Heart left ventricle (tissue), 16 donors: ENCODE results near the gene CEACAM16. TPM values are rescaled to one million over a fixed set of nuclear protein-coding genes. Genes with fewer than 3 reads are reported as not detected.

Experiments
- ATAC-seq, 4 donors: fragments of 200-7000 bp; cut with Tn5 transposase; one replicate each; pipeline ENCODE4 v1.9.1; 2020 to 2022; ENCODE audit warnings: moderate library complexity in 4 of 4, mild to moderate bottlenecking in 3 of 4, moderate number of reproducible peaks in 1 of 4
- DNase-seq, 5 donors: peaks; one replicate each; pipeline ENCODE4 v3.0.0-alpha.2; 2020
- H3K27ac ChIP-seq, 12 donors: fragments of 200-600 bp; sonication (generic) in 4 of 12; one replicate each; pipeline versions ENCODE4 v1.5.0 to v1.8.0; 2016 to 2022; ENCODE audit warnings: mild to moderate bottlenecking in 2 of 12
- H3K27me3 ChIP-seq, 9 donors: fragments of 200-600 bp; sonication (generic) in 2 of 9; one replicate each; pipeline versions ENCODE4 v1.5.1 to v1.8.0; 2016 to 2022; ENCODE audit warnings: mild to moderate bottlenecking in 3 of 9
- H3K36me3 ChIP-seq, 9 donors: fragments of 200-600 bp; sonication (generic) in 2 of 9; one replicate each; pipeline versions ENCODE4 v1.5.0 to v1.8.0; 2018 to 2022; ENCODE audit warnings: mild to moderate bottlenecking in 2 of 9
- H3K4me1 ChIP-seq, 12 donors: fragments of 200-600 bp; sonication (generic) in 4 of 12; one replicate each; pipeline versions ENCODE4 v1.5.0 to v1.8.0; 2016 to 2022; ENCODE audit warnings: mild to moderate bottlenecking in 3 of 12
- H3K4me3 ChIP-seq, 12 donors: fragments of 200-600 bp; sonication (generic) in 4 of 12; one replicate each; pipeline versions ENCODE4 v1.5.0 to v1.8.0; 2017 to 2022; ENCODE audit warnings: mild to moderate bottlenecking in 9 of 12, moderate library complexity in 4 of 12
- H3K9me3 ChIP-seq, 12 donors: fragments of 200-600 bp; sonication (generic) in 4 of 12; one replicate each; pipeline versions ENCODE4 v1.5.0 to v1.8.0; 2016 to 2022; ENCODE audit warnings: mild to moderate bottlenecking in 1 of 12
- POLR2A ChIP-seq, 2 donors: fragments of 450-650 bp; IDR thresholded peaks; one replicate each; pipeline ENCODE4 v1.6.1; 2017; ENCODE audit warnings: antibody characterized with exemption in 2 of 2, mild to moderate bottlenecking in 2 of 2, moderate library complexity in 2 of 2
- WGBS, 4 donors: extraction: QIAGEN DNeasy Blood & Tissue Kit in 2 of 4; methylation state at CpG; one replicate each; pipeline versions ENCODE4 v1.1.5 to v1.1.7; 2013 to 2018; 5-methylcytosine and 5-hydroxymethylcytosine counted together
- intact Hi-C, 10 donors: fragments of 100-400 bp; cut with DNase I; formaldehyde crosslinking; loops; one replicate each; pipeline versions ENCODE4 v1.11.1 to v1.14.2; 2022
- polyA plus RNA-seq, 2 donors: library from polyadenylated mRNA; stranded (reverse); fragments of 200-250 nt; gene quantifications; one replicate each; pipeline ENCODE4 v1.2.3, GENCODE V29; 2013
- total RNA-seq, 9 donors: library from RNA; depleted of rRNA in 2 of 9; stranded (reverse); fragments of >200 nt in 2 of 9; fragmentation: NEBNext Ultra II Directional in 3 of 9; extraction: Animal tissue kit (Norgen Biotek cat#: 25700) in 3 of 9; gene quantifications; one replicate each; pipeline versions ENCODE4 v1.1.0 to v1.2.4, GENCODE V29; 2016 to 2023
- TF ChIP-seq, protein P1 (sequence below), 12 donors: fragments of 200-600 bp; sonication (generic) in 4 of 12; IDR thresholded peaks; one replicate each; pipeline versions ENCODE4 v1.5.0 to v1.8.0; 2018 to 2022; ENCODE audit warnings: antibody characterized with exemption in 12 of 12, mild to moderate bottlenecking in 5 of 12
- donor health status: ischemic (EF 13 %, LVEDD 7.1; RV severe dilation, severe dysfunction).
- donor health status: healthy with polysubstance abuse.
- donor health status: DM: no; HTN: yes; CAD: no.
- donor health status: DM: no; HTN: no; CAD: no.
- donor health status: ischemic (EF 25% LVEDD 6.9; RV normal size, moderate dysfunction).
- donor health status: ischemic (EF 25% LVEDD 5.7; RV mildly dilated, moderate dysfunction).
- donor health status: healthy.
- donor health status: DM: yes; HTN: yes; CAD: no.
- donor health status: ischemic (EF 35%, LVEDD 5.7; RV mildly dilated, moderate dysfunction).
- donor health status: nonischemic (EF 11% LVEDD 7.7; RV severe dilation, severe dysfunction).
- donor health status: DM: yes; HTN: yes; CAD: no.
- donor health status: PGD.
- donor health status: ischemic (EF 29% LVEDD 5.4; RV normal size, mild dysfunction).
- donor health status: nonischemic (EF 23%, LVEDD 6.1; RV moderate dilation, normal function).

CEACAM16 gene
- total and polyA plus RNA-seq, 11 donors, result not detected

DNA sequence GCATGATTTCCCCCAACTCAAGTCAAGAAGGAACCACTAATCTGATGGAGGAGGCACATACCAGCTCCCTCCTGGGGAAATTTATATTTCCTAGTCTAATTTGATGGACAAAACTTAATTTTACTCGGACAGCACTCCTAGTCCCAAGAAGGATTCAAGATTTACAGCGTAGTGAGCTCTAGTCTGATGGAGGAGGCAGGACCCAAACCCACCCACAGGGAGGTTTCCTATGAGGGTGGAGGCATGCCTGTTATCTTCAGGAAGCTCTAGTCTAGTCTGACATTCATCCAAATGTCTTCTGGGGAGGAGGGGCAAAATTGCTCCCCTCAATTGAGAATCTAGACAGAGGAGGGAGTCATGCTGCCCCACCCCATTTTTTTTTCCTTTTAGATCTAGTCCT lies 39.2 kb downstream of the CEACAM16 start:
- 70 to 78% (median 75%) methylated on average over 2 of the region's 2 CpGs for WGBS, 4 donors

DNA sequence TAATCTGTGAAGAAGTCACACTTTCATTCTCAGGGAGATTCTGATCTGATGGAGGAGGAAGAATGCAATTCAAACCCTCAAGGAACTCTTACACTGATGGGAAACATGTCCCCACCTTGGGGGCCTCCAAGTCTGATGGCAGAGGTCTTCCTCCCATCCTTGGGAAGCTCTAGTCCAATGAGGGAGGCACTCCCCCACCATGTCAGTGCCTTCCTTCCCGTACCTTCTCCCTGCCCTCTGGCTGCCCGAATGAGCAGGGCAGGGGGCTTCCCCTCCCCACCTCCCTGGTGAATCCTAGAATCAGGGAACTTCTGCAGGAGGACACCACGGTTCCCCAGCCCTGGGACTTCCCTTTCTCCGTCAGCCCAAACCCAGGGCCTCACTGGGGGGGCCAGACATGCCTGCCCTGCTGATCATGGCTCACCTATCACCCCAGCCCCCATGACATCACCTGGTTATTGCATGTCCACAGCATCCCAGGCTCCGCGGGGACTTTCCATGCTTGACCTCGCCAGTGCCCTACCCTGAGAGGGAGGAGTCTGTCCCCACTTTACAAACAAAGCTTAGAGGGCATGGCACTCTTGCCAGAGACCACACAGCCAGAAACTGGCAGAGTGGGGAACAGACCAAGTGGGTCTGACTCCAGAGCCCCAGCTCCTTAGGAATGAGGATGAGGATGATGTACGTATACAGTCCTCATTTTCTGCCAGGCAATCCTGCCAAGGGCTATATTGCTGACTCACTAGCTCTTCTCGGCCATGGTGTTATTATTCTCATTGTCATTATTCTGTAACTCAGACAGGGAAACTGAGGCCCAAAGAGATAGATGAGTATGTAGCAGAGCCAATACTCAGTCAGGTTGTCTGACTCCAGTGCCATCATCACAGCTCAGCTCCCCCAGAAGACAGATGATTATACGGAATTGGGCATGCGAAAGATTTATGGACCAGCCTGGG lies 39.9 kb downstream of the CEACAM16 start:
- no peak overlapping the region for H3K4me3 ChIP-seq
- WGBS, 4 donors, result 65 to 78% (median 68%) methylated on average over 11 of the region's 11 CpGs
- ATAC-seq, result no peak
- peak overlapping the region in 1 of 12 donors; percentile 60 for H3K27ac ChIP-seq
- intact Hi-C loops, result no loop called here
- no peak for DNase-seq
- TF ChIP-seq, protein P1, sequence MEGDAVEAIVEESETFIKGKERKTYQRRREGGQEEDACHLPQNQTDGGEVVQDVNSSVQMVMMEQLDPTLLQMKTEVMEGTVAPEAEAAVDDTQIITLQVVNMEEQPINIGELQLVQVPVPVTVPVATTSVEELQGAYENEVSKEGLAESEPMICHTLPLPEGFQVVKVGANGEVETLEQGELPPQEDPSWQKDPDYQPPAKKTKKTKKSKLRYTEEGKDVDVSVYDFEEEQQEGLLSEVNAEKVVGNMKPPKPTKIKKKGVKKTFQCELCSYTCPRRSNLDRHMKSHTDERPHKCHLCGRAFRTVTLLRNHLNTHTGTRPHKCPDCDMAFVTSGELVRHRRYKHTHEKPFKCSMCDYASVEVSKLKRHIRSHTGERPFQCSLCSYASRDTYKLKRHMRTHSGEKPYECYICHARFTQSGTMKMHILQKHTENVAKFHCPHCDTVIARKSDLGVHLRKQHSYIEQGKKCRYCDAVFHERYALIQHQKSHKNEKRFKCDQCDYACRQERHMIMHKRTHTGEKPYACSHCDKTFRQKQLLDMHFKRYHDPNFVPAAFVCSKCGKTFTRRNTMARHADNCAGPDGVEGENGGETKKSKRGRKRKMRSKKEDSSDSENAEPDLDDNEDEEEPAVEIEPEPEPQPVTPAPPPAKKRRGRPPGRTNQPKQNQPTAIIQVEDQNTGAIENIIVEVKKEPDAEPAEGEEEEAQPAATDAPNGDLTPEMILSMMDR (IDR thresholded peaks at IDR 0.05), result no peak
- H3K36me3 ChIP-seq, result no peaks in the 10 kb centered on the region
- no peaks in the 10 kb centered on the region for H3K9me3 ChIP-seq
- peaks cover 7 to 66% (median 27%) of the 10 kb centered on the region in 12 donors for H3K4me1 ChIP-seq
- H3K27me3 ChIP-seq, result no peaks in the 10 kb centered on the region

More for the DNA sequence above, 39.2 kb downstream of the CEACAM16 start:
- H3K27me3 ChIP-seq, result no peaks in the 10 kb centered on the region
- H3K9me3 ChIP-seq, result no peaks in the 10 kb centered on the region
- ATAC-seq (no peak), DNase-seq (no peak)
- H3K4me3 ChIP-seq, result no peak overlapping the region
- TF ChIP-seq POLR2A (IDR thresholded peaks at IDR 0.05), result no peak
- TF ChIP-seq, protein P1 (IDR thresholded peaks at IDR 0.05), result no peak
- intact Hi-C loops, result no loop called here
- no peaks in the 10 kb centered on the region for H3K36me3 ChIP-seq
- H3K27ac ChIP-seq, result peak overlapping the region in 1 of 12 donors; percentile 60
- peaks cover 7 to 59% (median 23%) of the 10 kb centered on the region in 12 donors for H3K4me1 ChIP-seq

DNA sequence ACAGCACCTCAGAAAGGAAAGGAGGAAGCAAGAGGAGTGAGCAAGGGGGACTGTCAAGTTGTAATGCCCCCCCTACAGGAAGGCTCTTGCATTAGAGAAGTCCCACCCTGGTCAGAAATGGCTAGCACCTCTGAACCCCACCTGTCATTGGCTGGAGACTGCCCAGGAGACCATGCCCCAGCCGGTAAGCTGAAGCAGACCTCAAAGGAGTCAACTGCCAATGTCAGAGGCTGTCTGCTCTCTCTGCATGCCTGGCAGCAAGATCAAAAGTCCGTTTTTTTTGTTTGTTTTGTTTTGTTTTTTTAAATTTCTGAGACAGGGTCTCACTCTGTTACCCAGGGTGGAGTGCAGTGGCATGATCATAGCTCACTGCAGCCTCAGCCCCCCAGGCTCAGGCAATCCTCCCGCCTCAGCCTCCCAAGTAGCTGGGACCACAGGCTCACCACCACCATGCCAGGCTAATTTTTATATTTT lies 41.4 kb downstream of the CEACAM16 start:
- ATAC-seq, result no peak
- H3K4me3 ChIP-seq, result no peak overlapping the region
- no peak for DNase-seq
- intact Hi-C loops, result no loop called here
- peaks cover 7 to 80% (median 38%) of the 10 kb centered on the region in 12 donors for H3K4me1 ChIP-seq
- no peaks in the 10 kb centered on the region for H3K9me3 ChIP-seq
- TF ChIP-seq, protein P1 (IDR thresholded peaks at IDR 0.05), result no peak
- WGBS, 4 donors, result 57 to 64% (median 63%) methylated on average over 3 of the region's 3 CpGs
- H3K27ac ChIP-seq, result peak overlapping the region in 2 of 12 donors; percentile 95 to 100
- H3K27me3 ChIP-seq, result no peaks in the 10 kb centered on the region
- no peaks in the 10 kb centered on the region for H3K36me3 ChIP-seq

DNA sequence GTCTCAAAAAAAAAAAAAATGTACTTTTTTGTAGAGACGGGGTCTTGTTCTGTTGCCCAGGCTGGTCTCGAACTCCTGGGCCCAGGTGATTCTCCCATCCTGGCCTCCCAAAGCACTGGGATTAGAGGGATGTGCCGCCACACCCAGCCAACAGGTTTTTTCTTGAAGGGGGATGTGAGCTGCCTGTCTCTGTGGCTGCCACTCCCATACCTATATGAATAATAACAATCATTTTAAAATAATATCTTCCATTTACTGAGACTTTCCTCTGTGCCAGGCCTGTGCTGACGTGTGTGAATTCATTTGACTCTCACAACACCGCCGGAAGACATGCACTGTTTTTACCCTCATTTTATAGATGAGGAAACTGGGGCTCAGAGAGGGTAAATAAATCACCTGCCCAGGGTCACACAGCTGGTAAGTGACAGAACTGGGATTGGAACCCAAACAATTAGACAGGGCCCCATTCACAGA lies 42.3 kb downstream of the CEACAM16 start:
- Histone ChIP-seq H3K4me3 (no peak overlapping the region), H3K27ac (peak overlapping the region; percentile 62 to 100 (median 90)), H3K27me3 (no peaks in the 10 kb centered on the region), H3K9me3 (no peaks in the 10 kb centered on the region), H3K36me3 (no peaks in the 10 kb centered on the region), H3K4me1 (peaks cover 7 to 86% (median 40%) of the 10 kb centered on the region in 12 donors)
- ATAC-seq (peak in 1 of 4 donors; percentile 1), DNase-seq (no peak)
- WGBS, 4 donors, result 59 to 66% (median 61%) methylated on average over 6 of the region's 6 CpGs
- intact Hi-C loops, result no loop called here
- TF ChIP-seq, protein P1 (IDR thresholded peaks at IDR 0.05), result no peak
- no peak for TF ChIP-seq POLR2A (IDR thresholded peaks at IDR 0.05)
